HFFc6 (cell line): Measurements from ENCODE around the gene STAM. TPM values are rescaled to one million over a fixed set of nuclear protein-coding genes. Genes with fewer than 3 reads are reported as not detected.

ENCODE experiments used
- DNase-seq: peaks from one replicate; pipeline ENCODE4 v3.0.0-alpha.2; 2018
- H3K27ac Mint-ChIP-seq: 2 replicates; pipeline ENCODE4 v1.8.0; 2020; ENCODE audit warnings: mild to moderate bottlenecking, mixed read lengths
- H3K27me3 Mint-ChIP-seq: 2 replicates; pipeline ENCODE4 v1.8.0; 2021; ENCODE audit warnings: mild to moderate bottlenecking, moderate library complexity, mixed read lengths; ENCODE audit not compliant: insufficient read depth
- H3K36me3 Mint-ChIP-seq: 2 replicates; pipeline ENCODE4 v1.8.0; 2021; ENCODE audit warnings: low read depth, mixed read lengths
- H3K4me1 Mint-ChIP-seq: 2 replicates; pipeline ENCODE4 v1.8.0; 2020; ENCODE audit warnings: low read depth, mixed read lengths
- H3K4me3 Mint-ChIP-seq: 2 replicates; pipeline ENCODE4 v1.8.0; 2020; ENCODE audit warnings: mild to moderate bottlenecking, moderate library complexity, mixed read lengths
- H3K9me3 Mint-ChIP-seq: 2 replicates; pipeline ENCODE4 v1.8.0; 2020; ENCODE audit warnings: mild to moderate bottlenecking, mixed read lengths
- CTCF ChIP-seq: fragments of 200-600 bp; sonication (generic); IDR thresholded peaks from 2 replicates; pipeline ENCODE4 v1.5.0; 2021; ENCODE audit warnings: antibody characterized with exemption, mild to moderate bottlenecking
- total RNA-seq, 6 experiments: library from RNA; stranded (reverse); fragmentation: NEBNext Ultra II Directional; extraction: Animal tissue kit (Norgen Biotek cat#: 25700); gene quantifications; 2 replicates in 1 of 6; 3 replicates in 5 of 6; pipeline ENCODE4 v1.2.3, GENCODE V29; 2021

STAM gene
- total RNA-seq, 6 experiments from 2014 or later, result 37.8 to 46.9 (median 43.2) TPM

- peaks cover 88% of the 10 kb centered on the region for H3K4me1 Mint-ChIP-seq
- TF ChIP-seq CTCF, result no peak
- H3K9me3 Mint-ChIP-seq, result no peaks in the 10 kb centered on the region; the same call in 1 of the 2 replicates
- peak overlapping the region; percentile 11 for H3K4me3 Mint-ChIP-seq
- peaks cover 59% of the 10 kb centered on the region for H3K36me3 Mint-ChIP-seq
- H3K27ac Mint-ChIP-seq, result peak overlapping the region; percentile 67
- no peak for DNase-seq
- 0 out of 2 replicates have a peak, but pooled peaks cover 2% of the 10 kb centered on the region for H3K27me3 Mint-ChIP-seq
Observed at GRCh38 chr10:17660921-17661320, 17.0 kb downstream of the STAM start.

GRCh38 chr10:17661510-17661909, 17.6 kb downstream of the STAM start:
- H3K36me3 Mint-ChIP-seq, result peaks cover 57% of the 10 kb centered on the region
- 0 out of 2 replicates have a peak, but pooled peaks cover 2% of the 10 kb centered on the region for H3K27me3 Mint-ChIP-seq
- no peak for TF ChIP-seq CTCF
- H3K9me3 Mint-ChIP-seq, result no peaks in the 10 kb centered on the region; the same call in 1 of the 2 replicates
- peaks cover 88% of the 10 kb centered on the region for H3K4me1 Mint-ChIP-seq
- no peak for DNase-seq
- peak overlapping the region; percentile 67 for H3K27ac Mint-ChIP-seq
- H3K4me3 Mint-ChIP-seq, result peak overlapping the region; percentile 11

- Mint-ChIP-seq H3K9me3 (no peaks in the 10 kb centered on the region; the same call in 1 of the 2 replicates), H3K4me1 (peaks cover 86% of the 10 kb centered on the region), H3K4me3 (peak overlapping the region; percentile 11; the same call in 1 of the 2 replicates), H3K36me3 (peaks cover 51% of the 10 kb centered on the region), H3K27ac (peak overlapping the region; percentile 67; the same call in 1 of the 2 replicates), H3K27me3 (peaks cover 2% of the 10 kb centered on the region; the same call in 1 of the 2 replicates)
- no peak for DNase-seq
- TF ChIP-seq CTCF, result no peak
Observed at GRCh38 chr10:17662193-17663138, 18.5 kb downstream of the STAM start.

GRCh38 chr10:17663450-17663849, 19.5 kb downstream of the STAM start:
- Mint-ChIP-seq H3K27me3 (peaks cover 2% of the 10 kb centered on the region; the same call in 1 of the 2 replicates), H3K36me3 (peaks cover 51% of the 10 kb centered on the region), H3K4me1 (peaks cover 86% of the 10 kb centered on the region), H3K27ac (no peak overlapping the region), H3K9me3 (no peaks in the 10 kb centered on the region), H3K4me3 (no peak overlapping the region)
- no peak for DNase-seq
- no peak for TF ChIP-seq CTCF

- Mint-ChIP-seq H3K27ac (peak overlapping the region; percentile 78), H3K4me3 (peak overlapping the region; percentile 61), H3K36me3 (peaks cover 59% of the 10 kb centered on the region), H3K9me3 (no peaks in the 10 kb centered on the region), H3K27me3 (peaks cover 2% of the 10 kb centered on the region; the same call in 1 of the 2 replicates), H3K4me1 (peaks cover 94% of the 10 kb centered on the region)
- no peak for TF ChIP-seq CTCF
- peak; percentile 81 for DNase-seq
Observed at GRCh38 chr10:17665747-17666146, 21.8 kb downstream of the STAM start.
